GM12878 (cell line): Measurements from ENCODE around the gene HOXC5.

Source experiments
- CEBPZ ChIP-seq: fragments of 150-350 bp; IDR thresholded peaks from 2 replicates; pipeline ENCODE4 v1.6.1; 2016; ENCODE audit warnings: low read depth, low read length
- CTCF ChIP-seq, 3 experiments: IDR thresholded peaks in 2 of 3; conservative IDR thresholded peaks in 1 of 3; 2 replicates each; pipeline ENCODE4 v1.5.1; 2011; ENCODE audit warnings: low read depth in 3 of 3, low read length in 3 of 3, mild to moderate bottlenecking in 3 of 3, control low read depth in 2 of 3, moderate library complexity in 2 of 3, inconsistent platforms in 1 of 3, mixed read lengths in 1 of 3; ENCODE audit not compliant: control insufficient read depth in 2 of 3, insufficient read depth in 1 of 3; ENCODE audit errors: extremely low read depth in 1 of 3
- ELK1 ChIP-seq: IDR thresholded peaks from 2 replicates; pipeline ENCODE4 v1.6.1; 2012; ENCODE audit warnings: low read depth, low read length, improper control_type of control experiment
- JUNB ChIP-seq: IDR thresholded peaks from 2 replicates; pipeline ENCODE4 v1.6.1; 2016; ENCODE audit warnings: antibody characterized with exemption, mild to moderate bottlenecking
- POLR2AphosphoS5 ChIP-seq: IDR thresholded peaks from 2 replicates; pipeline ENCODE4 v1.6.1; 2011; ENCODE audit warnings: mild to moderate bottlenecking, low read length, inconsistent platforms
- SIN3A ChIP-seq: IDR thresholded peaks from 2 replicates; pipeline ENCODE4 v1.6.1; 2012; ENCODE audit warnings: low read depth, low read length, improper control_type of control experiment
- TF ChIP-seq, protein P1 (sequence below): IDR thresholded peaks from 2 replicates; pipeline ENCODE4 v1.6.1; 2011; ENCODE audit warnings: low read depth, low read length, improper control_type of control experiment, borderline replicate concordance

DNA sequence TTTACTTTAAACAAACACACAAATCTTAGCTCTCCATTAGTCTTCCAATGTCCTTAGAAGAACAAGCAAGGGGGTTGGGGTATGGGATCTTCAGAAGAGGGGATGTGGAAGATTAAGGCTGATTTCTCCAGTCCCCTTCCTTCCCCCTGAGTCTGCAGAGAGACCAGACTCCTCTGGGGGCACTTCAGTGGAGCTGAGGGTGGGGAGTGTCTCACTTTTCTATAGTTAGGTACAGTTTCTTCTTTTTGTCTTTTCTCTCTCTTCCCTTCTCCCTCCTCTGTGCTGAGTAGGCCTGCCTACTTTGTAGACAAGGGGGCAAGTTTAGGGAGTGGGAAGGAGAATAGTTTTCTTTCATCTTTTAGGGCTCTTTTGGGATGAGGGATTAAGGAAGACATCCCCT, 23.3 kb downstream of the HOXC5 start:
- TF ChIP-seq CEBPZ (no peak), SIN3A (no peak), JUNB (no peak), POLR2AphosphoS5 (no peak), CTCF (IDR thresholded peaks at IDR 0.05 in 2 of 3, conservative IDR thresholded peaks at IDR 0.05 in 1 of 3; ENCODE audit: control insufficient read depth in 2 of 3, extremely low read depth in 1 of 3, insufficient read depth in 1 of 3, low read depth in 3 of 3, low read length in 3 of 3) (no peak), ELK1 (no peak)
- TF ChIP-seq, protein P1, sequence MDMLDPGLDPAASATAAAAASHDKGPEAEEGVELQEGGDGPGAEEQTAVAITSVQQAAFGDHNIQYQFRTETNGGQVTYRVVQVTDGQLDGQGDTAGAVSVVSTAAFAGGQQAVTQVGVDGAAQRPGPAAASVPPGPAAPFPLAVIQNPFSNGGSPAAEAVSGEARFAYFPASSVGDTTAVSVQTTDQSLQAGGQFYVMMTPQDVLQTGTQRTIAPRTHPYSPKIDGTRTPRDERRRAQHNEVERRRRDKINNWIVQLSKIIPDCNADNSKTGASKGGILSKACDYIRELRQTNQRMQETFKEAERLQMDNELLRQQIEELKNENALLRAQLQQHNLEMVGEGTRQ: no peak
